ENCODE data around the gene KBTBD3.
"Not testable (repeated sequence)": the region's sequence is repeated elsewhere in the genome, so short reads cannot be mapped to it uniquely, and the experiment has no call there.

DNA sequence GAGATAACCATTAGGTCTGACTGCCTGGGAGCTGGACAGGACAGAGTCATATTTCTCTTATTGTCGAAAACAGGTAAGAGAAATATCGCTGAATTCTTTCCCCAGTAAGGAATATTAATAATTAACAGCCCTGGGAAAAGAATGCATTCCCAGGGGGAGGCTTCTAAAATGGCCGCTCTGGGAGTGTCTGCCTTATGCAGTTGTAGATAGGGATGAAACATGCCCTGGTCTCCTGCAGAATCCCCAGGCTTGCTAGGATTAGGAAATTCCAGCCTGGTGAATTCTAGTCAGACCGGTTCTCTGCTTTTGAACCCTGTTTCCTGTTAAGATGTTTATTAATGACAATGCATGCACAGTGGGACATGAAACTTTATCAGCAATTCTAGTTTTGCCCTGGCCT lies 74.1 kb downstream of the KBTBD3 start:
- not testable (repeated sequence) for TF ChIP-seq POLR2A (IDR thresholded peaks at IDR 0.05; ENCODE audit: low read length); GATA1 (IDR thresholded peaks at IDR 0.05; ENCODE audit: low read depth, low read length)
